Left forelimb (tissue), 1 donor: ENCODE measurements around the gene ALK.

Experiments
- DNase-seq: peaks from one replicate; pipeline ENCODE4 v3.0.0-alpha.2; 2018; ENCODE audit warnings: low spot score

ALK gene

DNA sequence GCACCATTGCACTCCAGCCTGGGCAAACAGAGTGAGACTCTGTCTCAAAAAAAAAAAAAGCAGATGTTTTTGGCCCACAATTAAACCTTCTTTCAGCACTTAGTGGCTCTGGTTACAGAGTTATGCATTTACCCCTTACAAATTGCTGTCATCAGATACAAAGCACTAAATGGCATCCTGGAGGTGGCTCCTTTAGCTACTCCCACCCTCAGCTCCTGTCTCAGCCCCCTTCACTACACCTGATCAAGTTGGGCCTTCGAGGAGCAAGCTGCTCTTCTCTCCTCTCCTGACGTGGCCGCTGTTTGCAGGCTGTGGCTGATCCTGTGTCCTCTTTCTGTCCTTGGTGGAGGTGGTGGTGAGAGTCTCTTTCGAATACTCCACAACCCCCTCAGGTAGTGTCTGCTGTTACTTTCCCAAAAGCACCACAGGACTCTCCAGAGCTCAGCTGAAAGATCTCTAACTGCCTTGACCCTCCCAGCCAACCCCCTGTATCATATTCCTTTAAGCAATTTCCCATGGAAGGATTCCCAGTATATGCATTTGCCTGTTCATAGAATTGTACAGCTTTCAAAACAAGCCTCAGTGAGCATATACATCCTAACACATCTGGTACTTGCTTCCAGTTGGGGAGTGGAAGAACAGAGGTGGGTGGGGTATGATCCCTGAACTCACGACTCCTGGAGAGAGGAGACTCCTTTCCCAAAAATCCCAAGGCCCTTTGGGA, 520.3 kb downstream of the ALK start:
- DNase-seq = no peak

DNA sequence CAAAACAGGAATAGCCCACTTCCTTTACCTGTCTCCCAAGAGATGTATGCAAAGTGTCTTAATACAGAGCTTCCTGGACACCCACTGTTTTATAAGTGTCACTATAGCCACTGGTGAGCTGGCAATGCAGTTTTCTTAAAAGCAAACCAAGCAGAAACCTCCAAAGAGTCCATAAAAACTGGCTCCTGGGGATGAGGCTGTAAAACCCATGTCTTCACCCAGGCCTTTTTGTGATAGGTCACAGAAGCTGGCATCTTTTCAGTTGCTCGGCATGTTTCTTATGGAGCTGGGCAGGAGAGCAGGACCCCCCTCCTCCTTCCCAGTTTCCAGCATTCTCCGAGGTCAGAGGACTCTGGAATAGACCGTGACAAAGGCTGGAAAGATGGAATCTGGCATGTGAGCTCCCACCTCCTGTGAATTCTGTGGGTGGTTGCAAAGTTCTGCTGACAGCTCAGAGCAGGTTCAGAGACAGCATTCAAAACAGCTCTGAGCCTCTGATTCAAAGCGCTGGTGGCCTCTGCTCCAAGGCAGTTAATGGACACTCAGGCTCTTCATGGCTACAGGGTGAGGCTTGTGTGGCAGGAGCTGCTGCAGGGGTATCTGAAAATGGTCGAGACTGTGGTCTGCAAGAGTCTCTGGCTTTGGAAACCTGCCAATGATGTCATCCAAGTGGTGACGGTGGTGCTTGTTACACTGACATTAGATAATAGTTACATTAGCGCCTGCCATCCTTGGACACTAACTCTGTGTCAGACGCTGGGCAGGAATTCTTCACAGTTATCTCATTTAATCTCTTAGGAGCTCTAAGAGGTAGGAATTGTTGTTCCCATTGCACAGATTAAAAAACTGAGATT, 522.8 kb downstream of the ALK start:
- DNase-seq = no peak

DNA sequence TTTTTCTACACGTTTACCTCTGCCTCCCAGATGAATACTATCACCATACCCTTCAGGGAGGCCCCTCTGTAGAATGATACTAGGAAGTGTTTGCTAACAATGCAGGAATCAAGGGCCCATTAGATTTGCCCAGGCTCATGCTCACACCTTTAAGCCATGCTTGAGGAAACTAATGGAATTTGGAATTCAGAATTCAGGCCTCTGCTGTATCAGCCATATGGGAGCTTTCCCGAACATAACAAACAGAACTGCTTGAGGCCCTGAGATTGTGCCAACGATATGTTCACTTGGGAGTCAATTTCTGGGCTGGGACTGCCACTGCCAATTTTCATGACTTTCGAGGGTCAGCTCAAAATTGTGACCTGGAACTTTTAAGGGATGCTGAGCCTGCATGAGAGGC, 523.7 kb downstream of the ALK start:
- no peak for DNase-seq

DNA sequence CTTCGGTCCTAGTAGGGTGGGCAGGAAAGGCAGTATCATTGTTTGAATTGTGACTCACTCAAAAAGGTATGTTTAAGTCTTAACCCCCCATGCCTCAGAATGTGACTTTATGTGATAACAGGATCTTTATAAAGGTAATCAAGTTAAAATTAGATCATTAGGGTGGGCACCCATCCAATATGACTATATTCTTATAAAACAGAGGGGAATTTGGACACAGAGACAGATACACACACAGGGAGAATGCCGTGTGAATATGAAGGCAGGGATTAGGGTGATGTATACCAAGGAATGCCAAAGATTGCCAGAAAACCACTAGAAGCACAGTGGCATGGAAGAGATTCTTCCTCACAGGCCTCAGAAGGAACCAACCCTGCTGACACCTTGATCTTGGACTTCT, 524.3 kb downstream of the ALK start:
- no peak for DNase-seq

DNA sequence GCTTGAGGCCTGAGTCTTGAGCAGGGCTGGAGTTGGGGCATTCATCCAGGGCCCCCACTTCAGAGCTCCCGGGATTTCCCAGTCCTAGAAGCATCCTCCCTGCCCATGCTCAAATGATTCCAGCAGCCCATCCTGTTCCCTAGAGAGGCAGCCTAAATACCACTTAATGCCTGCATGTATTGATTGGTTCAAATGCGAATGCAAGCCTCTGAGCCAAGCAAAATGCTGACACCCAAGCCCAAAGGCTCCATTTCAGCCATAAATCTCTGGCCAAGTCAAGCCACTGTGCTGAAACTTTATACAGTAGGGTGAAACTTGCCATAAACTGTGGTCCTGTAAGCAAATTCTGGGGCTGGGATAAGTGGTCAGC, 526.4 kb downstream of the ALK start:
- no peak for DNase-seq

DNA sequence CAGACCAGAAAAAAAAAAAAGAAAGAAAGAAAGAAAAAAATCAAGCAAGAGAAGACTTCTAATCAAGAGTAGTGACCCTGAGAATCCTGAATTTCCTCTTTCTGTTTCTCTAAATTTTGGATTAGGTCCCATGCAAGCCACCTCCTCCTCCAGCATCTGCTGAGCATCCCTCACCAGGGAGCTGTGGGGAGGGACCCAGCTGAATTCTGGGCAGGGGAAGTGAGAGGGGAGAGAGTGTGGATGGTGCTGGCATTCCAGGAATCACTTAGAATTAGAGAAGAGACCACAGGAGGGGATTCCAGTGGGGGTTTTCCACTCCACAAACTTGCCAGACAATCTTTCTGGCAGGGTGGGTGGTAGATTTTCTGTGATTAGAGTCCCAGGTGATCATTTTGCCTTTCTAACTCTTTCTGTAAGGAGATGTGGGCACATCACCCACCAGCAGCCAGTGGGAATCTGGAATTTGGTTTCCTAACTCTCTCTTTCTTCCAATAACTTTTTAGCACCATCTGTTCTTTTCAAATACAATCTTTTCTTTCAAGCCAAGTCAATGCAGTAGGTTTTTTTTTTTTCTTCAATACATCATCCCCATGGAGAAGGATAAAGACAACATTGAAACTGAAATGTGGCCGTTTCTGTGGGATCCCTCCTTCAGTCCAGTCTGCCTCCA, 526.9 kb downstream of the ALK start:
- no peak for DNase-seq

DNA sequence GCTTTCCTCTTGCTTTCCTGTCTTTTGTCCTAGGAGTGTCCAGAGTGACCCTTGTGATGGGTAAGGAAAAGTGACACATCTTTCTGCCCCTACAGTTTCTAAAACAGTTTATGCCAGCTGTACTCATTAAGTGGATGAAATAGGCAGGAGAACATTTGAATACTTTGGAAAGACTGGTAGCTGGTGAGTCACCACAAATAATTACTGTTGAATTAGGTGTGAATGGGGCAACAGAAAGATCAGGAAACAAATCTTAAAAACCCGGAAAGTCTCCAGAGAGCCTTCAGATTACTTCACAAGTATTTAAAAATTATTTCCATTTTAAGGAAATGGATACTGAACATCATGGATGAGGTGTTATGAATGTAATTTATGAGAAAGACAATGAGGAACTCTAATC, 527.7 kb downstream of the ALK start:
- DNase-seq = no peak

DNA sequence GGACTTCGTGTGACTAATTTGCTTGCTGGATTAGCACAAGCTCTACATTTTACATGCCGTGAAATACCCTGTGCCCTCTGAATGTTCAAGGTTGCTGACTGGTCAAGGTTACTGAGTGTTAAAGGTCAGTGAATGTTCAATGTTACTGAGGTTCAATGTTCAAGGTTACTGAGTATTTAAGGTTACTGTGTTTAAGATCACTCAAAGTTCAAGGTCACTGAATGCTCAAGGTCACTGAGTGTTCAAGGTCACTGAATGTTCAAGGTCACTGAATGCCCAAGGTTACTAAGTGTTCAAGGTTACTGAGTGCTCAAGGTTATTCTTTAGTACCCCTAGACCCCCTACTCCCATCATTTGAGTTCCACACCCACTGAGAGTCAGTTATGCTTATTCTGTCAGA, 528.6 kb downstream of the ALK start:
- DNase-seq = no peak

DNA sequence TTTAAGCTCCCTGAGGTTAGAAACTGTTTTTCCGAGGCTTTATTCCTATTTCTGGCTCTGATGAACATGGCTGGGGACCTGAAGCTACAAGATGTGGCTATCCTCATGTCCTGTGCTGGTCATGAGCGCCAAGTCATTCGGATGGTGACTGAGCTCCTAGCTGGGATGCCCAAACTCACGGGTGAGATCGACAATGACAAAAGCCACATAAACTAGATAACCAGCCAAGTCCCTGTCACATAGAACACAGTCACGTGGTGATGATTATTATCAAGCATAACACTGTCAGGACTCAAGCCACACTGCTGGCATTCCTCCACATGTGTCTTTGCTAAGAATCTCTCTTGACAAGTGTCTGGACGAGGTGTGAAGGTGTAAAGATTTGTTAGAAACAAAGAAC, 531.2 kb downstream of the ALK start:
- no peak for DNase-seq

DNA sequence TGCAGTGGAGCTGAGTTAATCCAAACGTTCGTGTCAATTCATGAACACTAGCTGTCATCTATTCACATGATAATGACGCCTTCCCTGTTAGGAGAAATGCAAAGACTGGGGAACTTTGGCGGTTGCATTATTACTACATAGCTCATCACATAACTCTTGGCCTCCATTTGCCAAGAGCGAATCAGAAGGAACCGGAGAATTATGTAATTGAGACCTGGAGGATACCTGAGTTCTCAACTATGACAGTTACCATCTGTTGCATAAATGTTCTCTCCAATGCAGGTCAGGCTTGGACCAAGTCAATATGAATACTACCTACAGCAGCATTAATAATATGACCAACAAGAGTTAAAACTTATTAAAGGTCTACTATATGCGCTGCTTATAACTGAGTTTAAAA, 531.7 kb downstream of the ALK start:
- DNase-seq = no peak

DNA sequence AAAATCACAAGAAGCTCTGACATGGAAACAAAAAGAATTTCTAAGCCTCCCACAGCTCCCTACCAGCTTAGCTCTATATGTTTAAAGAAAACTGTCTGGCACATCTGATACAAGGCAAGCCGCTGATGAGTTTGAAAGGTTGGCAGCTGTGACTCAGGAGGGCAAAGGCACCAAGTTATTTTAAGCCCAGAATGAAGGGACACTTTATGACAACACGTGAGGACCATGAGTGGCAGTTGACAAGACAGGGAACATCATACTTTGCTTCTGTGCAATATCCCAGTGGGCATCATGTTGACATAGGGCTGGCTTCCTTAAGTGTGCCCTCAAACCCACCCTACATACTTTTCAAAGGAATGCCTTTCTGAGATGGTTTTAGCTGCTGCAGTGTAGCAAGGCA, 533.3 kb downstream of the ALK start:
- no peak for DNase-seq

DNA sequence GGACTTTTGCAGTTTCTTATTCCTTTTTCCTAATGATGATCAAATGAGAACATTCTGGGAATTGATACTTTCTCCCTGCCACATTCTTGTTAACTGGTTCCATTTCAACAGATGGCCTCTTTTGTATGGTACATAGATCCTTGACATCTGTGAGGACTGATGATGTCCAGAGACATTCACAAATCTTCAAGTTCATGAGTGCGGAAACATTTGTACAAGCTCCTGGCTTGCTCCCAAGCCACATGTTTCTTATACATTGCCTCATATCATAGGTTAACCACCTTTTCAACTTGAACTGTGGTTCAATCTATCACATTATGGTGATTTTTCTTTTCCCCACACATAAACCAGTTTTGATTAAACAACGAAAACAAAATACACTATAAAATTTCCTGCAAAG, 538.9 kb downstream of the ALK start:
- DNase-seq = no peak

DNA sequence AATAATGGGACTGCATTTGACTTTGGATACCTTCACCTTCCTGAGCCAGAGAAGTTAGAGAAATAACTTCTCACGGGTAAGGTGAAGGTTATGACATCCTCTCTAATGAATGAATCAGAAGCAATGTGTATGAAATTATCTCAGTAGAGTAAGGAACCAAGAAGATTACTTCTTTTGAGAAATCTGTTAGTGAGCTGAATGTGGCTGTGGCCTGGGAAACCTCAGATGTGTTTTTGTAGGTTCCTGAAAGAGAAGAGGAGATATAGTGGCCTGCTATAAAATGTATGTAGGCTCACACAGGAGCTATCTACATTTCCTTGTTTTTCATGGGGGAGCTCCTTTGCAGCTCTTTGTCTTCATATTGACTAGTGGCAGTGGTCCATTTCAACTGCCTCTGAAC, 543.6 kb downstream of the ALK start:
- DNase-seq = no peak

DNA sequence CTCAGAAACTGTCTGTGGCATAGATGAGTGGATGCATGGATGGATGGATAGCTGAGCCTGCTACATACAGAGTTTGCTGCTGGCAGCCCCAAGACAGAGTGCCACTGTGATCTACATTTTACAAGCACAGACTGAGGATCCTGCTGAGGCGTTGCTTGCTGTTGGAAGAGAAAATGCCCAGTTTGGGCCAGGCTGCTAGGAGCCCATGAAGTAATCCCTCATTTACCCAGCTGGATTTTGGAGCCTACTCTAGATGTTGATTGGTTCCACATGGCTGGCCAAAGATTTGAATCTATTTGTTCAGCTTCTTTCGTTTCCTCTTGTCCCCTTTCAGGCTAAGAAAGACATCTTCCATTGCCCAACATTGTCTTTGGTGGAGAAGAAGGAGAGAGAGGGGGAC, 544.8 kb downstream of the ALK start:
- no peak for DNase-seq

DNA sequence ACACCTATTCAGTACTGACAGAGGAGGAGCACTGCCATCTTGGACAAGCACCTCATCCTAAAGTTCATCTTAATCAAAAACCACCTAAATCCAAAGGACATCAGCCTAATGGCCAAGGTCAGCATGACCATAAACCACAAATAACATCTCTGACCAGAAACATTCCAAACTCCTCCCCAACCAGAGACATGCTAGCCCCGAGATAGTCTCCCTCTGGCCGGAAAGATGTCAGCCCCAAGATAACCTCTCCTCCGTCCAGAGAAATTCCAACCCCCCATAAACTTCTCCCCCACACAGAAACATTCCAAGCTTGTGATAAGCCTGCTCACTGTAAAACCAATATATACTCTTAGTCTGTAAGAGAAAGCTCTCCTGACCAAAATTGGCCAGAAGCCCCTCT, 545.5 kb downstream of the ALK start:
- no peak for DNase-seq

DNA sequence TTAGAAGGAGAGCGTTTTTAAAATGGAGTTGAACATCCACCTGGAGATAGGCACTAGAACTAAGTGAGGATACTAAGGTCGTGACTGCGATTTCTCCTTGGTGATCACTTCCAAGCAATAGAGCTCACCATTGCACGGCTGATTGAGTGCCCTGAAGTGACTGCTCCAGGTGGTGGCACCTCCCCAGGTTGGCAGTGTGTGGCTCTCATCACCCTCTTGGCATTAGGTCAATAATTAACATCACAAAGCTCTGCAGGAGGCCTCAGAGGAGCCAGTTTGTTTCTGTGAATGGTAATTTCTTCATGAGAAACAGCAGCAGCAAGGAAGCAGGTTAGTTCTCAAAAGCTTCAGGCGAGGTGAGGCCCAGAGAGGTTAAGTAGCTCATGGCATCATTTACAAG, 546.6 kb downstream of the ALK start:
- DNase-seq = no peak

DNA sequence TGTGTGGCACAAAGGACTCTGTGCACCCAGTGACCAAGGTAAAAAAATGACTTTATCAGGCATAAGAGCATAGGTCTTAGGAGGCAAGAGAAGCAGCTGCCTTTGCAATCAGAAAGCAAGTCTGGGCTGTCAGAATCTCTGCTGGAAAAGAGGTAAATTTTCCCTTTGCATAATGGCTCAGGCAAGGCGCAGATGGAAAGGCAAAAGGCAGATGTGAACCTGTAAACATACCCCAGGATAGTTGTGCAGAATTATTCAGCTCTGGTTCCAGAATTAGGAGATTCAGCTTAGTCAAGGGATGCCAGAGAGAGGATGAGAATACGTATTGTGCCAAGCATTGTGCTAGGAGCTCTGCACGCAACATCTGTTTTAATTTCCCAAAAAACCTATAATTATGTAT, 547.5 kb downstream of the ALK start:
- DNase-seq = no peak

DNA sequence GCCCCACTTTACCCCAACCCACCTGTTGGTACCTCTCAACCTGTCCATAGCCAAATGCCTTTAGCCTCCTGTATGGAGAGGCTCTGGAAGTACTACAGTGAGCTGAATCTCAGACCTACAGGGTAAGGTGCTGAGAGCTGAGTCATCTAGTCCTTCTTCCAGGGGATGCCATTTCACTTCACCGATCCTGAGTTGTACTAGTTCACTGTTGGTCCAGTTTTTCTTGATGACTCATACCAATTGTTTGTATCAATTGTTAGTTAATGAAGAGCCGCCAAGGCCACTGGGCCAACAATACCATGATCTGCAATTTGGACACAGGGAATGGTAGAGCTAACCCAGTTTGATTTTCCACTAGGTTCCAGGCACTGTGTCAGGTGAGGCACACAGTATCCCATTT, 549.2 kb downstream of the ALK start:
- no peak for DNase-seq

DNA sequence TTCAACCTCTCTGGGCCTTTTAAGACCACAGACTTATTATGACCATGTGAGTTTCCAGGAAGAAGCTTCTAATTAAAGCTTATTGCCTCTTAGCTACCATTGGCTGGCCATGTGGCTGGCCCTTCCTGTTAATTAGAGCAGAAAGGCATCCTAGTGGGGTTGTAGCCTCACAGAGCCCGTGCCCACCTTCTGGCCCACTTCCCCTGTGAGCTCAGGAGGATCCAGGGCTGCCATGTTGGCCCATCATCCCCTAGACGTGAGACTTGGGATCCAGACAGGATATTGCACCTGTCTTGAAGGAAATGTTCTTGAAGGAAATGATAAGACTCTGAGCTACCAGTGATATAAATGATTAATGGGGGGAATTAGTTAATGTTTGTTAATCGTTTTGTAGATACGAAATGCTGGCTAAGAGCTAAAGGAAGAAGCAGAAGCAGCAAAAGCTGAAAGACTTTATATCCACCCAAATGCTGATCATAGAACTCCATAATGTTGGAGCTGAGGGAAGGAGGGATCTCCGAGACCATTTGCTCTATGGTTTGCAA, 550.7 kb downstream of the ALK start:
- DNase-seq = no peak

DNA sequence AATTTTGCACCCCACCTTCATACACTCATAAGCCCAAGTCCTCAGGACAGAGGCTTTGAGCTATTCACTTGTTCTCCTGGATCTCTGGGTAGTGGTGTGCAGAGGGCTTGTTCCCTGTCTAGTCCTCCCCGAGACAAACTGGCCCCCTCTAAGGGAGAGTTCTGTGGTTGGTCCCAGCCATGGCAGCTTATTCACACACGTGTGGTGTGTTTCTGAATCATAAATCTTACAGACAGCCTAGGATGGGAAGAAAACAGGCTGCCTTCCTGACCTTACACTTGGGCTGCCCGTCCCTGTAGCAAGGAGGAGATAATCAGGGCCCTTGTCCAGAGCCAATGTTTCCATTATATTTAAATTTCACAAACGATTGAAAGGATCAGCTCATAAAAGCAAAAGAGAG, 551.2 kb downstream of the ALK start:
- no peak for DNase-seq

DNA sequence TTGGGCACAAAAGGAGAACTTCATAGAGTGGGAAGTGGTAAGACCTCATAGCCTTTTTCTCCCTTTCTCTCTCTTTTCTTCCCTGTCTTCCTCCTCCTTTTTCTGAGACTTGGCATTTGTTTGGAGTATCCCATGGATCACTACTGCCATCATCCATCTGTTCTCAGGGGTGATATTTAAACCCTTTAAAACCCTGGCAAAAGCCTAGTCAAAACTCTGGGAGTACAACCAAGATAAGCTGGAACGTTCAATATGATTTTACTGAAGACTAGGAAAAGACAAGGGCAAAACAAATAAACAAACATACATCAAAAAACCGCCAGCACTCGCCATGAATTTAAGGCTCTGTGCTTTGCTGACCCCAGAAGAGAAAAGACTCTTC, 552.7 kb downstream of the ALK start:
- no peak for DNase-seq

DNA sequence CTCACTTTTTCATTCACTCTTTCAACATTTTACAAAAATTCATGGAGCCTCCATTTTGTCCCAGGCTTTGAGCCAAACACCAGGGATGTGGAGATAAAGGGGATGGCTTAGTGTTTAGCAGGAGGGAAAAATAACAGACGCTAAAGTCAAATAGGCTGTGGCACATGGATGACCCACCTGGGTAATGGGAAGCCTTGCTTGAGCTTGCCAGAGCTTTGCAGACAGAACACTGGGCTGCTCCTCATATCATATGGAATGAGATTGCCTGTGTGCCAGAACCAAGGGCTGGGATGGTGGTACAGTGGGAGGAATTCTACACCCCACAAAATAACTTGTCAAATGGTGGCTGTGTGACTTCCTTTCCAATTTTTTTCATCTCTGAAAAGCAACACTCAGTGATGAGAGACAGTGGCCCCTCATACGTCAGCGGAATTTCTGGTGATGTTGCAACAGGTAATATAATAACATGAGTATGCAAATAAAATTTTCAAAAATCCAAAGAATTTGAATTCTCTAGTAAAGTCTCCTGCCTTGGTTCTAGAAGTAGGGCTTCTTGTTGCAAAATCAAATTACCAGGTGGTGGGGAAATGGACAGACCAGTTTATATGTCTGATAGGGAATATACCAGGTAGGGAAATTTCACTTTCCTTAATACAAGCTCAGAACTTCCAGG, 553.3 kb downstream of the ALK start:
- DNase-seq = no peak
